Fibroblast of skin of abdomen (primary cell): ENCODE data around the gene F2RL2. TPM values are rescaled to one million over a fixed set of nuclear protein-coding genes. Genes with fewer than 3 reads are reported as not detected.

Source experiments
- DNase-seq: peaks from one replicate; pipeline ENCODE4 v3.0.0-alpha.2; 2013
- polyA plus RNA-seq, 2 experiments: library from polyadenylated mRNA; unstranded; fragments of 120-200 nt; gene quantifications; one replicate each; pipeline ENCODE4 v1.2.1, GENCODE V29; 2013; ENCODE audit not compliant: insufficient read length in 2 of 2

The F2RL2 gene
- 47.8 TPM for polyA plus RNA-seq (2013, experiment 1 of 2; ENCODE audit: insufficient read length)
- polyA plus RNA-seq (2013, experiment 2 of 2; ENCODE audit: insufficient read length), result 45.7 TPM

- DNase-seq, result peak; percentile 89
Observed at GRCh38 chr5:76622973-76623596, at the start of gene F2RL2. TSS of gene F2RL2 (minus strand) at chr5:76623403. CDS start at chr5:76623230, 173 bp downstream.

GRCh38 chr5:76672242-76672641, 49.0 kb upstream of the F2RL2 start:
- no peak for DNase-seq

- DNase-seq, result no peak
Observed at GRCh38 chr5:76670508-76670907, 47.3 kb upstream of the F2RL2 start.

- DNase-seq, result no peak
Observed at GRCh38 chr5:76669245-76669644, 46.0 kb upstream of the F2RL2 start.

- no peak for DNase-seq
Observed at GRCh38 chr5:76667495-76667894, 44.3 kb upstream of the F2RL2 start.

GRCh38 chr5:76664079-76664478, 40.9 kb upstream of the F2RL2 start:
- DNase-seq, result no peak

- DNase-seq, result no peak
Observed at GRCh38 chr5:76663573-76663972, 40.4 kb upstream of the F2RL2 start.

GRCh38 chr5:76662521-76662920, 39.3 kb upstream of the F2RL2 start:
- DNase-seq, result no peak

GRCh38 chr5:76660360-76660759, 37.2 kb upstream of the F2RL2 start:
- DNase-seq, result no peak

- no peak for DNase-seq
Observed at GRCh38 chr5:76657683-76658311, 34.6 kb upstream of the F2RL2 start.

GRCh38 chr5:76657091-76657490, 33.9 kb upstream of the F2RL2 start:
- no peak for DNase-seq

- no peak for DNase-seq
Observed at GRCh38 chr5:76652809-76653414, 29.7 kb upstream of the F2RL2 start.

- no peak for DNase-seq
Observed at GRCh38 chr5:76649140-76649539, 25.9 kb upstream of the F2RL2 start.

GRCh38 chr5:76643371-76643770, 20.2 kb upstream of the F2RL2 start:
- no peak for DNase-seq

GRCh38 chr5:76642390-76643040, 19.3 kb upstream of the F2RL2 start:
- DNase-seq, result peak; percentile 62

GRCh38 chr5:76641514-76642120, 18.4 kb upstream of the F2RL2 start:
- peak; percentile 75 for DNase-seq

GRCh38 chr5:76638479-76638878, 15.3 kb upstream of the F2RL2 start:
- no peak for DNase-seq

GRCh38 chr5:76637490-76637889, 14.3 kb upstream of the F2RL2 start:
- no peak for DNase-seq

GRCh38 chr5:76634661-76635060, 11.5 kb upstream of the F2RL2 start:
- DNase-seq, result no peak

GRCh38 chr5:76626738-76627137, 3.5 kb upstream of the F2RL2 start:
- DNase-seq, result no peak

- DNase-seq, result no peak
Observed at GRCh38 chr5:76625087-76625815, 2.0 kb upstream of the F2RL2 start.

GRCh38 chr5:76622076-76622475, 1.1 kb downstream of the F2RL2 start:
- no peak for DNase-seq
